Measurements from ENCODE around the gene DDX49. TPM values are rescaled to one million over a fixed set of nuclear protein-coding genes. Genes with fewer than 3 reads are reported as not detected.

DDX49 gene
- total and polyA plus RNA-seq, 8 donors = 25.3 to 185 (median 53.5) TPM

DNA sequence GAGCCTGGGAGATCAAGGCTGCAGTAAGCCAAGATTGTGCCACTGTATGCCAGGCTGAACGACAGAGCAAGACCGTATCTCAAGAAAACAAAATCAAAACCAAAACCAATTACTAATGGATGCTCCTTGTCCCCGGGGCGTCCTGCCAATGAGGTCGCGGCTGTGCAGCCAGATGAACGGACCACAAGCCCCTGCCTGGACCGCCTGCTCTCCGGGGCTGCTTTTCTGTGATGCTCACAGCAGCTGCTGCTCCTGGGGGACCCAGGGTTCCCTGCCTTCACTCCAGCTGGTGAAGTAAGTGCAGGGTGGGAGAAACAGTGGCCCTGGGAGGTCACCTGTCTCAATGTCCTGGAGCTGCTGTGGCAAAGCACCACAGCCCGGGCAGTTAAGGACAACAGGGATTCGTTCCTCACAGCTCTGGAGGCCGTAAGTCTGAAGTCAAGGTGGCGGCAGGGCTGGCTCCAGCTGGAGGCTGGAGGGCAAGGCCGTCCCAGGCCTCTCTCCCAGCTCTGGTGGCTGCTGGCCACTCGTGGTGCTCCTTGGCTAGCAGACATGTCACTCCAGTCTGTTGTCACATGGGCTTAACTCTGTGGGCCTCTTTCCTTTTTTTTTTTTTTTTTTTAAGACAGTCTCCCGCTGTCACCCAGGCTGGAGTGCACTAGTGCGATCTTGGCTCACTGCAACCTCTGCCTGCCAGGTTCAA is 10.4 kb upstream of the DDX49 start:
- no peak for TF ChIP-seq CTCF (IDR thresholded peaks at IDR 0.05)
- no peak for TF ChIP-seq POLR2AphosphoS5 (IDR thresholded peaks at IDR 0.05)
- TF ChIP-seq POLR2A (IDR thresholded peaks at IDR 0.05) = no peak
- TF ChIP-seq EP300 (IDR thresholded peaks at IDR 0.05) = no peak
- no peak for DNase-seq
- no peak overlapping the region for H3K4me3 ChIP-seq
- H3K27me3 ChIP-seq = no peaks in the 10 kb centered on the region
- 86 to 94% (median 88%) methylated on average over 9 to 17 of the region's 17 CpGs for WGBS, 5 donors
- intact Hi-C loops (cut with DNase I; ENCODE audit: low total_unique reads) = no loop called here
- peaks cover 64 to 98% (median 96%) of the 10 kb centered on the region in 4 donors for H3K36me3 ChIP-seq
- no peak overlapping the region for H3K27ac ChIP-seq
- H3K4me1 ChIP-seq = peaks cover 0 to 13% (median 2%) of the 10 kb centered on the region in 4 donors
- no peaks in the 10 kb centered on the region for H3K9me3 ChIP-seq

- Histone ChIP-seq H3K27ac (no peak overlapping the region), H3K4me1 (peaks cover 0 to 19% (median 4%) of the 10 kb centered on the region in 4 donors), H3K9me3 (no peaks in the 10 kb centered on the region), H3K27me3 (no peaks in the 10 kb centered on the region), H3K4me3 (no peak overlapping the region), H3K36me3 (peaks cover 58 to 98% (median 96%) of the 10 kb centered on the region in 4 donors)
- WGBS, 5 donors = 83 to 91% (median 88%) methylated on average over 8 to 10 of the region's 10 CpGs
- intact Hi-C loops (cut with DNase I; ENCODE audit: low total_unique reads) = no loop called here
- DNase-seq = no peak
- no peak for TF ChIP-seq POLR2AphosphoS5 (IDR thresholded peaks at IDR 0.05)
- TF ChIP-seq CTCF (IDR thresholded peaks at IDR 0.05) = no peak
- no peak for TF ChIP-seq POLR2A (IDR thresholded peaks at IDR 0.05)
- no peak for TF ChIP-seq EP300 (IDR thresholded peaks at IDR 0.05)
Measured at GRCh38 chr19:18910010-18910409, 9.5 kb upstream of the DDX49 start.

DNA sequence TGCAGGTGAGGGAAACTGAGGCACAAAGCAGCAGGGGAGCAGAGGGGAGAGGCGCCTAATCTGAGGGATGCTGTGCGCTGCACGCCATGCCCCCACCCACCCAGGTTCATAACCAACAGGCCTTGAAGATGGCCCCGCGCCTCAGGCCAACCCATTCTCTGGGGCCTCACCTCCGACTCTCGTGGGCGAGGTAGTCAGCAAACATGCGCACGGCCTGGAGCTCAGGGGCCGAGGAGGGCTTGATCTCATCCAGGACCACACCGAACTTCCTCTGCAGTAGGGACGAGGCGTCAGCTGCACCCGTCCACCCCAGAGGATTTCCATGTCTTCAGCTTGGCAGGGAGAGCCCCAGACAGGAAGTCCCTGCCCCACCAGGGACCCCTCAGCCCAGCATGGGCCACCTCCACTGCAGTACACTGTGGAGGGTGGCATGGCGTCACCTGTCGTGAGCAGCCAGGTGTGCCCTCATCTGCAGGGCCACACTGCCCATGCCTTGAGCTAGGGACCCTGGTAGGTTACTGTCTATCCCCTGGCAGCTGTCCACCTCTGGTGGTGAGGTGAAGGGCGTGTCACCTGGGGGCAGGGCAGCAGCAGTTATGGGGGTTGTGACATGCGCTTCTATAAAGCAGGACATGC is 8.6 kb upstream of the DDX49 start:
- H3K27me3 ChIP-seq = no peaks in the 10 kb centered on the region
- WGBS, 5 donors = 93 to 96% (median 95%) methylated on average over 18 to 19 of the region's 19 CpGs; no CpG with 5 or more reads in 1 of the 5 donors
- H3K27ac ChIP-seq = no peak overlapping the region
- DNase-seq = no peak
- peaks cover 57 to 98% (median 96%) of the 10 kb centered on the region in 4 donors for H3K36me3 ChIP-seq
- no peaks in the 10 kb centered on the region for H3K9me3 ChIP-seq
- TF ChIP-seq EP300 (IDR thresholded peaks at IDR 0.05) (no peak), POLR2AphosphoS5 (IDR thresholded peaks at IDR 0.05) (no peak)
- H3K4me3 ChIP-seq = no peak overlapping the region
- peaks cover 0 to 28% (median 11%) of the 10 kb centered on the region in 4 donors for H3K4me1 ChIP-seq
- intact Hi-C loops (cut with DNase I; ENCODE audit: low total_unique reads) = no loop called here

- no peaks in the 10 kb centered on the region for H3K9me3 ChIP-seq
- intact Hi-C loops (cut with DNase I; ENCODE audit: low total_unique reads) = no loop called here
- TF ChIP-seq POLR2A (IDR thresholded peaks at IDR 0.05) = no peak
- TF ChIP-seq POLR2AphosphoS5 (IDR thresholded peaks at IDR 0.05) = no peak
- TF ChIP-seq EP300 (IDR thresholded peaks at IDR 0.05) = no peak
- no peak for TF ChIP-seq CTCF (IDR thresholded peaks at IDR 0.05)
- 96 to 98% (median 97%) methylated on average over 14 of the region's 14 CpGs for WGBS, 5 donors
- H3K27me3 ChIP-seq = no peaks in the 10 kb centered on the region
- peaks cover 45 to 88% (median 79%) of the 10 kb centered on the region in 4 donors for H3K36me3 ChIP-seq
- H3K27ac ChIP-seq = no peak overlapping the region
- peaks cover 4 to 47% (median 28%) of the 10 kb centered on the region in 4 donors for H3K4me1 ChIP-seq
- H3K4me3 ChIP-seq = no peak overlapping the region
- no peak for DNase-seq
Measured at GRCh38 chr19:18912933-18913332, 6.6 kb upstream of the DDX49 start.

Data from stomach (tissue), 9 donors.